Measurements from ENCODE around the gene C9orf152.

C9orf152 gene

DNA sequence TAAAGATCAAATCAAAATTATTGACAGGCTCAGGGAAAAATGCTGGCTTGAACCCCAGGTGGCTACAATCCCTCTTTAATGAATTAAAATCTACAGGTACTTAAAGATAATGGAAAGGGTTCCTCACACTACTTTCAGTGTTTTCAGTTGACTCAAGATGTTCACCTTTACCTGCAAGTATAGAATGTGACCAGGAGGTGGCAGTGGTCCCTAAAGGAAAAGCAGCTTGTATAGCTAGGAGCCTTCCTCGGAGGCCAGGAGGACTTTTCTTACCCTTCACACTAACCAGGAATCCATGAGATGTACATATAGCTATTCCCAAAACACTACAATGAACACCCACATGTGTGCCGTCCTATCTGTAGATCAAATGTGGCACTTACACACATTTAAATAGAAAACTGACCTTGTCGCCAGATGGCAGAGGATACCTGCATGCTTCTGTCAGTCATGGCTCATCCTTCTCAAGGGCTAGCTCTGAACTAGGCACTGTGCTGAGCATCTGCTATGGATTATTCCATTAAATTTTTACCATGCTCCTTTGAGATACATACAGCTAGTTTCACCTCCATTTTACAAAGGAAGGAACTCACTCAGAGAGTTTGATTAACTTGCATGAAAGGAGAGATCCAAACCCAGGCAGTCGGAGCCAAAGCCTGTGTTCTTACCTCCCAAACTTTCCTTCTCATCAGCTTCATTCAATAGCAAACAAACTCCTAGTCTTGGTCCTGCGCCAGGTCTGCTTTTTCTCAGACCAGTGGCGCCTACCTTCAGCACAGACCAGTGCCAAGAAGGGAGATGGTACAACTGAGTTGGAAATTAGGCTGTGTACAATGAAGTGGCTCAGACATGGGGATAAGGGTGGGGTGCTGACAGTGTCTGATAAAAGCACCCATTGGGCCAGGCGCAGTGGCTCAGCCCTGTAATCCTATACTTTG, 24.5 kb downstream of the C9orf152 start:
- peak in 1 of 2 donors; percentile 14 for DNase-seq (ENCODE audit: low read depth in 1 of 2, low spot score in 1 of 2)

DNA sequence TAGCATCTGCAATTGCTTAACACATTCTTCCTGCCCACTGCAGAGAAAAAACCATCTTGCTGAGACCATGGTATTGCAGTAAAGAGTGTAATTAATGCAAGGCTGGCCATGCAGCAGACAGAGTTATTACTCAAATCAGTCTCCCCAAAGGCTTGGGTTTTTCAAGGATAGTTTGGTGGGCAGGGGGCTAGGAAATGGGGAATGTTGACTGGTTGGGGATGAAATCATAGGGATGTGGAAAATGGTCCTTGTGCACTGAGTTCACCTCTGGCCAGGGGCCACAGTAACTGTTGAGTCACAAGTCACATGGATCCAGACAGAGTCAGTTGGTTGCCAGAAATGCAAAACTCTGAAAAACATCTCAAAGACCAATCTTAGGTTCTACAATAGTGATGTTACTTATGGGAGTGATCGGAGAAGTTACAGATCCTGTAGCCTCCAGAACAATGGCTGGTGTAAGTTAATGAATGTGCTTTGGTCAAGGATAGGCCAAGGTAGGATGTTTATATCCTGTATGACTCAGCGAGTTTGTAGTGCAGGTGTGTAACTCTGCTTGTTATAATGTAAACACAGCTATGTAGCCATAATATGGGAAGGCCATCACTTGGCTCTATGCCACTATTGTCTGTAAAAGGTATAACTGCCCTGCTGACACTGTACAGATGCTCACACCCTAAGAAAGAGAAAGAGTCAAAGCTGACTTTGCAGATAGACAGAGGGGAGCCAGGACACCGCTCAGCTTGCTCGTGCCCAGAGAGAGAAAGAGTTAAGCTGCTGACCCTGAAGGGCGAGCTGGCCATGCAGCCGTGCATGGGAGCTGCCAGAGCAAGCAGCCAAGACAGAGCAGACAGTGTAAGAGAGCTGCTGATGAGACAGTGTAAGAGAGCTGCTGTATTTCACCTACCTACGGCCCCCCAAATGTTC, 27.2 kb downstream of the C9orf152 start:
- no peak for DNase-seq (ENCODE audit: low read depth in 1 of 2, low spot score in 1 of 2)

GRCh38 chr9:110179734-110180133, 28.2 kb downstream of the C9orf152 start:
- no peak for DNase-seq (ENCODE audit: low read depth in 1 of 2, low spot score in 1 of 2)

GRCh38 chr9:110178281-110178680, 29.7 kb downstream of the C9orf152 start:
- DNase-seq (ENCODE audit: low read depth in 1 of 2, low spot score in 1 of 2) = no peak

DNA sequence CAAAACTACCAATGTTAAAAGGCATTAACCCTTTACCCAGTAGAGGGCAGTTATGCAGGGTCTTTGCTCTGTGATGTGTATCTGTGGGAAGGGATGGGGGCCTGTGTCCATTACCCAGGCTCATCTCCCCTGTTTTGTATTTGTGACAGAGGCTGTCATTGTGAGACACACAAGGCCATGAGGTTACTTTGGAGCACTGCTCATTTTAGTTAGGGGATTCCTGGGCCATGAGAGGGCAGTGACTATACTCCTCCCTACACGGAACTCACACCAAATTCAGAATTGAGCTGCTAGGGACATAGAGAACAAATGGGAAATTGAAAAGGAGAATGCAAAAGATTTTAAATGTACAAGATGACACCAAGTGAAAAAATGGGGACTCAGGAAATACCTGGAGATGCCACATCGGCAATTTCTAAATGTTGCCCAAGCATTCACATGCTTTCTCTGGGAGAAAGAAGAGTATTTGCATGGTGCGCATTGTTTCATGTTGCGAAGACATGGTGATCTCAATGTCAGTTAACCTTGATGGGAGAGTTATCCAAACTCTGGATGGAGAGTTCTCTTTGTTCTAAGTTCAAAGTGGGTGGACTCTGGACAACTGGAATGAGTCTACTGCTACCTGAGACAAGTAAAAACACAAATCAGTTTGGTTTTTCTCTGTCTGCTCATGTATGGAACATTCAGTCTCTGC, 32.5 kb downstream of the C9orf152 start:
- no peak for DNase-seq (ENCODE audit: low read depth in 1 of 2, low spot score in 1 of 2)

DNA sequence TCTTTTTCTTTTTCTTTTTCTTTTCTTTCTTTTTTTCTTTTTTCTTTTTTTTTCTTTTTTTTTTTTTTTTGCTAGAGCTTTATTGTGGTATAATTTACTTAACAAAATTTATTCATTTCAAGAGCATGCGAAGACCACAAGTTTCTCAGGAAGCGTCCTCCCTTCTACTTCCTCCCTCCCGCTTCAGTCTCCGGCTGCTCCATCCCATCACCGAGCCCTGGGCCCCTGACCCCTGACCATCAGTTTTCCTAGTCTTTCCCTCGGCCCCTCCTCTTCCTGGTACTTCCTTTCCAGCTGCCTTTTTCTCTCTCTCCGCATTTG, 34.7 kb downstream of the C9orf152 start:
- DNase-seq (ENCODE audit: low read depth in 1 of 2, low spot score in 1 of 2) = no peak

- no peak for DNase-seq (ENCODE audit: low read depth in 1 of 2, low spot score in 1 of 2)
Measured at GRCh38 chr9:110170357-110171257, 37.4 kb downstream of the C9orf152 start.

- no peak for DNase-seq (ENCODE audit: low read depth in 1 of 2, low spot score in 1 of 2)
Measured at GRCh38 chr9:110168486-110168885, 39.5 kb downstream of the C9orf152 start.

GRCh38 chr9:110161940-110162339, 46.0 kb downstream of the C9orf152 start:
- DNase-seq (ENCODE audit: low read depth in 1 of 2, low spot score in 1 of 2) = no peak

DNA sequence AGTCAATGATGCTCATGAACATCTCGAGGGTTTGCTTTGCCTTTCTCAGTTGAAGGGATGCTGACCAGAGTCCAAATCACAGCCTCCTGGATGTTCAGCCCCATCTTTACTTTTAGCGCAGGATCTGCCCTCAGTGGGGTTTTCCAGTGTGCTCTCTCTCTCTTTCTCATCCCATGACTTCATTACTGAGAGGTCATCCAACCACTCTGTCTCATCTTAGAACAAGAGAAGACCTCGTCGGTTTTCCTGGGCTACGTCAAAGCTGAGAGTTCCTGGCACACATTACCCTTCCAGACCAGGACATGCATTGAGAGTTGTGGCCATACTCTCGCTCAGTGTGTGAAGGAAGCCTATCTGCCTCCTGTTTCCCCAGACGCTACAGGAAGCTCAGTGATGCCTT, 47.3 kb downstream of the C9orf152 start:
- DNase-seq (ENCODE audit: low read depth in 1 of 2, low spot score in 1 of 2) = no peak

- no peak for DNase-seq (ENCODE audit: low read depth in 1 of 2, low spot score in 1 of 2)
Measured at GRCh38 chr9:110160123-110160522, 47.8 kb downstream of the C9orf152 start.

DNA sequence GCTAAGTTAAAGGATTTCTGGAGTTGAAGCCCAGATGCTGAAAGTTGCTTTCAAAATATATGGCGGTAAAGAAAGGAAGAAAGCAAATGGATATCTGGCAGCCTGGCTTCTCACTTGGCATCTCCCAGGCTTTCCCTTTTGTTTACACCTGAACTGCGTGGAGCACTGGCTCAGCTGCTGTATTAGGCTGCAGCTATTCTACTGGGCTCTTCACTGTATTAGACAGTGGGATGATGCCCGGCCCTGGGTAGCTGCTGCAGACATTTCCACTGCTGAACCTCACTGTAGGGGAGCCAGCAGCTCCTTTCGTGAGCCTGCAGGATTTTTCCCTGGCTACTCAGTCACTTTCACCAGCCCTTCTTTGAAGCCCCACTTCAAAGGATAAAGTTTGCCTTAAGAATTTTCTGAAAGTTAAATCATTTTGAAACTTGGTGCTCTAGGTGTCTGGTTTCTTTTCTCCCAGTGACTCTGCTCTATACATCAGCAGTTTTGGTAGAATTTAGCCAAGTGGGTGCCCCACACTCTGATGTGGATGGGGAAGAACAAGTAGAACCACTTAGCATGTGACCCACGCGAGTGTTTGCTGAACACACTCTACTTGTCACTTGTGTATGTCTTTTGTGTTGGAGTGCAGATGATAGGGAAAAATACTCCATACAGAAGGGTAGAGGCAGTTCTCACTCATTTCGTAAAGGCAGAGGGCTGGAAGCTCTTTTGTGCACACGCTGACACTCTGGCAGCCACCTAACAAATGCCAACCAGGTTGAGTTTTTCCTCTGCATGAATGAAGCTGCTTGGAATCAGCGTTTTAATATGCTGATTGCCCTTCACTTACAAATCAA, 49.9 kb downstream of the C9orf152 start:
- no peak for DNase-seq (ENCODE audit: low read depth in 1 of 2, low spot score in 1 of 2)

DNA sequence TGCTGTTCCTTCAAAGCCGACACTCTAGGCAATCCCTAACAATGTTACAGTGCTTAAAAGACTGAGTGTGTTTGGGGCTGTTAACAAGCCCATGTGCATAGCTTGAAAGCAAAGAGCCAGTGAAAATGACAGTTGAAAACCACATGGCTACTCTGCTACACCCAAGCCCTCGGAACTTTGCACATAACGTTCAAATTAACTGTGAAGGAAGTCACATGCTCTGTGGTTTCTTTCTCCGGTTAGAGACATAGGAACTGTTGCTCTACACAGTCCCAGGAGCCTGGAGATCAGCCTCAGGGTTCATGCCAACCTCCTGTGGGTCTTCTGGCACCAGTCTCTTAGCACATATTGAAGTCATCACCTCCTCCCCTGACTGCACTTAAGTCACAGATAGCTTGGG, 51.1 kb downstream of the C9orf152 start:
- DNase-seq (ENCODE audit: low read depth in 1 of 2, low spot score in 1 of 2) = no peak

- DNase-seq (ENCODE audit: low read depth in 1 of 2, low spot score in 1 of 2) = no peak
Measured at GRCh38 chr9:110156416-110156815, 51.5 kb downstream of the C9orf152 start.

DNA sequence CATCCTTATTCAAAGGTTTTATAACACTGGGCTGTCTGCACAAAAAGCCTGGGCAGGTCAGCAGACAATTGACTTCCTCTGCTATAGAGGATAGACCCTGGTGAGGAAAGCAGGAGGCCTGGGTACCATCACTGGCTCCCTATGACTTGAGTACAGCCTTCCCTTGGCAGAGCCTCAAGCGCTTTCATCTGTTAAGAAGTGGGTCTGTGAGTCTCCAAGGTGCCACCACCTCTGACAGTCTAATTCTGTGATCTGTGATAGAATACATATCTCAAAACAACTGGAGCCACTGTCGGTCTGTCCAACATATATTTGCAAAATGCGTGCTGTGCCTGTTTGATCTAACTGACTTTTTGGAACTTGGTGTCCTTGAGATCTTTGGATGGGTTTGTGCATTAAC, 52.2 kb downstream of the C9orf152 start:
- DNase-seq (ENCODE audit: low read depth in 1 of 2, low spot score in 1 of 2) = no peak

GRCh38 chr9:110153431-110153830, 54.5 kb downstream of the C9orf152 start:
- no peak for DNase-seq (ENCODE audit: low read depth in 1 of 2, low spot score in 1 of 2)

DNA sequence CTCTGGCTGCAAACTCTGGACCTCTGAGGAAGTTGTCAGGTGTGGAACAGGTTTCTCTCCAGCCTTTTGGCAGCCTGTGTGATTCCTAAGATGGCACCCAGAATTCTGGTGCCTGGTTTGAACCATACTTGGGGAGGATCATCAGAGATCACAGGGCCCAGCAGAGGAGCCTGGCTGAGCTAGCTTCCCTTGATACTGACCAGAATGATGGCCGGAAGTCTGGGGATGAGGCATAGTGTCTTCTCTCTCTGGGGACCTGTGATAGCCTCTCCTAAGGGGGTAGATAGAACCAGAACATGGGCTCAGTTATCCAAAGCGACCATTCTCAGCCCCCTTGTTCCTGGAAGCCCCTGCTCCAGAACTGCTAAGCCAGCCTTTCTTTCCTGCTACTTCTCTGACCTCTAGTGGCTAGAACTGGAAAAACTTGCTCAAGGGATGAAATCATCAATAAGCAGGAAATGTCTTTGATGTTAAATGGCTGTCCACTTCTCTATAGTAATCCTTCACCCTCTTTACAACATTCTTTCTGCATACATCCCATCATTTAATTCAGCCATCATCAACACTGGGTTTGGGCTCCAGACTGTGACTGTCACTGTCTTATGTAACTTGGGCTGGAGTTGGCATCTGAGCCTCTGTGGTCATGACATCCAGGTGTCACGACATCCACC, 55.1 kb downstream of the C9orf152 start:
- DNase-seq (ENCODE audit: low read depth in 1 of 2, low spot score in 1 of 2) = no peak

Data from activated T-helper 1 cell treated with anti-CD3 and anti-CD28 coated beads, Interleukin-2, amount 50 U/mL, for 16 hours (primary cell).